Mucosa of rectum (tissue), 2 donors: Measurements from ENCODE around the gene MAP2K7.
A peak's percentile ranks its signal among the peaks of the same experiment; 100 is the strongest.
"Not testable (repeated sequence)": the region's sequence is repeated elsewhere in the genome, so short reads cannot be mapped to it uniquely, and the experiment has no call there.

Source experiments
- H3K27ac ChIP-seq, 2 donors: one replicate each; pipeline ENCODE4 v1.7.0; 2013; ENCODE audit warnings: inconsistent platforms in 2 of 2, low read depth in 2 of 2, low read length in 2 of 2
- H3K27me3 ChIP-seq, 2 donors: one replicate each; pipeline ENCODE4 v1.7.0; 2013; ENCODE audit warnings: low read length in 2 of 2; ENCODE audit not compliant: control insufficient read depth in 2 of 2, insufficient read depth in 2 of 2
- H3K36me3 ChIP-seq, 2 donors: one replicate each; pipeline ENCODE4 v1.7.0; 2013; ENCODE audit warnings: low read length in 2 of 2; ENCODE audit not compliant: control insufficient read depth in 2 of 2, insufficient read depth in 2 of 2
- H3K4me1 ChIP-seq, 2 donors: one replicate each; pipeline ENCODE4 v1.7.0; 2013; ENCODE audit warnings: low read length in 2 of 2, mild to moderate bottlenecking in 1 of 2; ENCODE audit not compliant: control insufficient read depth in 2 of 2, insufficient read depth in 2 of 2
- H3K4me3 ChIP-seq, 2 donors: one replicate each; pipeline ENCODE4 v1.7.0; 2013; ENCODE audit warnings: low read length in 2 of 2
- H3K9ac ChIP-seq, 2 donors: one replicate each; pipeline ENCODE4 v1.7.0; 2013; ENCODE audit warnings: low read length in 2 of 2, low read depth in 1 of 2, mild to moderate bottlenecking in 1 of 2
- H3K9me3 ChIP-seq, 2 donors: one replicate each; pipeline ENCODE4 v1.7.0; 2013; ENCODE audit warnings: low read length in 2 of 2; ENCODE audit not compliant: control insufficient read depth in 2 of 2
- donor health status: healthy.
- donor health status: Normal muscosa, but diverticular disease.

Gene MAP2K7

GRCh38 chr19:7944177-7944761, 40.6 kb downstream of the MAP2K7 start:
- Histone ChIP-seq H3K4me3 (peak overlapping the region; percentile 52 to 90), H3K4me1 (peaks cover 7 to 12% of the 10 kb centered on the region in 2 donors), H3K9ac (peak overlapping the region; percentile 55 to 71), H3K9me3 (no peaks in the 10 kb centered on the region), H3K27me3 (no peaks in the 10 kb centered on the region), H3K36me3 (peaks cover 11 to 13% of the 10 kb centered on the region in 2 donors), H3K27ac (peak overlapping the region; percentile 67 to 85)

DNA sequence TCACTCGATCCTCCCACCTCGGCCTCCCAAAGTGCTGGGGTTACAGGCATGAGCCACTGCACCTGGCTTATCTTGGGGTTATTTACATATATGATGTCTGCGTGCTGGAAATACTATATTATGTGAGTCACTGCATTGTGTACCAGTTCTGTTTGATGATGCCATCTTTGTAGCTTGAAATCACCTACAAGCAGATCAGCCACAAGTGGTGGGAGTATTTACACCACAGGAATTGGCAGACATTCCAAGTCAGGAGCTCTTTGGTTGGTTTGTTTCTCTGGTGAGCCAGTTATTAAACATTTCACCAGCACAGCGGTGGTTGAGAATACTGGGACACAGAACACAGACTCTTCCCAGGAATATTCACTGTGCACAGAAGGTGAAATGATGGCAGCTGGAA, 44.3 kb downstream of the MAP2K7 start:
- H3K4me3 ChIP-seq, result no peak overlapping the region
- no peak overlapping the region for H3K9ac ChIP-seq
- H3K27ac ChIP-seq, result no peak overlapping the region
- peaks cover 4 to 7% of the 10 kb centered on the region in 2 donors for H3K4me1 ChIP-seq
- H3K9me3 ChIP-seq, result no peaks in the 10 kb centered on the region
- no peaks in the 10 kb centered on the region for H3K36me3 ChIP-seq
- no peaks in the 10 kb centered on the region for H3K27me3 ChIP-seq

GRCh38 chr19:7953060-7953459, 49.4 kb downstream of the MAP2K7 start:
- no peaks in the 10 kb centered on the region for H3K9me3 ChIP-seq
- no peak overlapping the region for H3K27ac ChIP-seq
- no peaks in the 10 kb centered on the region for H3K4me1 ChIP-seq
- no peaks in the 10 kb centered on the region for H3K27me3 ChIP-seq
- H3K4me3 ChIP-seq, result no peak overlapping the region
- H3K36me3 ChIP-seq, result peaks cover 0 to 1% of the 10 kb centered on the region in 2 donors
- H3K9ac ChIP-seq, result no peak overlapping the region

GRCh38 chr19:7953576-7953975, 49.9 kb downstream of the MAP2K7 start:
- no peak overlapping the region for H3K27ac ChIP-seq
- H3K4me3 ChIP-seq, result no peak overlapping the region
- no peaks in the 10 kb centered on the region for H3K27me3 ChIP-seq
- H3K4me1 ChIP-seq, result no peaks in the 10 kb centered on the region
- H3K36me3 ChIP-seq, result peaks cover 0 to 5% of the 10 kb centered on the region in 2 donors
- no peak overlapping the region for H3K9ac ChIP-seq
- no peaks in the 10 kb centered on the region for H3K9me3 ChIP-seq

- no peak overlapping the region for H3K9ac ChIP-seq
- peaks cover 5 to 9% of the 10 kb centered on the region in 2 donors for H3K36me3 ChIP-seq
- H3K27ac ChIP-seq, result no peak overlapping the region
Observed at GRCh38 chr19:7955696-7956095, 52.0 kb downstream of the MAP2K7 start.

DNA sequence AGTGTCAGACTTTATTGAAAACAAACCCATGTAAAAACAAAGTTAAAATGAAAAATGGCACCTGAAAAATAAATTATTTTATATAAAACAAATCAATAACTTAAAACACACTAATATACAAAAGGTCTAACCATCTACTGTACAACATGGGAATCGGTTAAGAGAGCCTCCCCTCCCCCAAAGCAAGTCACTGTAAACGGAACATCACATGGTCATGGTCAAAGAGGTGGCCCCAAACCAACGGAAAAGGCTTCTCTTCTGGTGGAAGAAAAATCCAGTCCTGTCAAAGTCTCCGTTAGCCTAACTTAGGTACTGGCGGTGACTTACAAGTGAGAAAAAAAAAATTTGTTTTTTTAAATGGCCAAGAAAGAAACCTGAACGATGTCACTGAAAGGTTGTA, 55.5 kb downstream of the MAP2K7 start:
- Histone ChIP-seq H3K4me1 (no peaks in the 10 kb centered on the region), H3K36me3 (peaks cover 24 to 25% of the 10 kb centered on the region in 2 donors), H3K9me3 (no peaks in the 10 kb centered on the region), H3K4me3 (no peak overlapping the region), H3K9ac (no peak overlapping the region), H3K27me3 (no peaks in the 10 kb centered on the region), H3K27ac (no peak overlapping the region)

More at GRCh38 chr19:7955696-7956095, 52.0 kb downstream of the MAP2K7 start:
- Histone ChIP-seq H3K9me3 (no peaks in the 10 kb centered on the region), H3K4me3 (no peak overlapping the region), H3K27me3 (no peaks in the 10 kb centered on the region), H3K4me1 (no peaks in the 10 kb centered on the region)

GRCh38 chr19:7961082-7961481, 57.4 kb downstream of the MAP2K7 start:
- not testable (repeated sequence) for H3K27ac ChIP-seq, H3K4me1 ChIP-seq, H3K27me3 ChIP-seq, H3K4me3 ChIP-seq, H3K9me3 ChIP-seq, H3K9ac ChIP-seq
- H3K36me3 ChIP-seq, result peaks cover 35 to 38% of the 10 kb centered on the region in 2 donors

- Histone ChIP-seq H3K9me3 (no peaks in the 10 kb centered on the region), H3K27ac (no peak overlapping the region), H3K36me3 (peaks cover 35 to 48% of the 10 kb centered on the region in 2 donors), H3K4me1 (no peaks in the 10 kb centered on the region), H3K4me3 (no peak overlapping the region), H3K27me3 (no peaks in the 10 kb centered on the region), H3K9ac (no peak overlapping the region)
Observed at GRCh38 chr19:7961920-7962626, 58.4 kb downstream of the MAP2K7 start.

GRCh38 chr19:7962644-7963268, 59.1 kb downstream of the MAP2K7 start:
- H3K9ac ChIP-seq, result no peak overlapping the region
- H3K9me3 ChIP-seq, result no peaks in the 10 kb centered on the region
- no peaks in the 10 kb centered on the region for H3K27me3 ChIP-seq
- peaks cover 42 to 53% of the 10 kb centered on the region in 2 donors for H3K36me3 ChIP-seq
- no peaks in the 10 kb centered on the region for H3K4me1 ChIP-seq
- H3K27ac ChIP-seq, result no peak overlapping the region
- H3K4me3 ChIP-seq, result no peak overlapping the region

GRCh38 chr19:7963566-7963965, 59.9 kb downstream of the MAP2K7 start:
- no peaks in the 10 kb centered on the region for H3K27me3 ChIP-seq
- H3K27ac ChIP-seq, result no peak overlapping the region
- H3K9ac ChIP-seq, result no peak overlapping the region
- H3K4me1 ChIP-seq, result no peaks in the 10 kb centered on the region
- H3K36me3 ChIP-seq, result peaks cover 48 to 55% of the 10 kb centered on the region in 2 donors
- no peaks in the 10 kb centered on the region for H3K9me3 ChIP-seq
- no peak overlapping the region for H3K4me3 ChIP-seq
